Immature natural killer cell (primary cell): ENCODE data around the gene SLC22A1. TPM values are rescaled to one million over a fixed set of nuclear protein-coding genes. Genes with fewer than 3 reads are reported as not detected.
"Not testable (repeated sequence)": the region's sequence is repeated elsewhere in the genome, so short reads cannot be mapped to it uniquely, and the experiment has no call there.

Experiments
- DNase-seq, 3 donors: peaks; one replicate each; pipeline ENCODE4 v3.0.0; 2022; ENCODE audit warnings: mixed read lengths in 1 of 3
- H3K27ac Mint-ChIP-seq, 6 donors: one replicate each; pipeline ENCODE4 v1.8.0; 2020; ENCODE audit warnings: mixed read lengths in 6 of 6, mild to moderate bottlenecking in 5 of 6, inconsistent platforms in 4 of 6, moderate library complexity in 3 of 6
- H3K27me3 Mint-ChIP-seq, 3 donors: one replicate each; pipeline ENCODE4 v1.8.0; 2020 to 2021; ENCODE audit warnings: low read depth in 3 of 3, mild to moderate bottlenecking in 3 of 3, mixed read lengths in 3 of 3, moderate library complexity in 3 of 3, inconsistent platforms in 1 of 3
- H3K36me3 Mint-ChIP-seq, 3 donors: one replicate each; pipeline ENCODE4 v1.8.0; 2020; ENCODE audit warnings: mixed read lengths in 3 of 3, inconsistent platforms in 2 of 3, mild to moderate bottlenecking in 2 of 3
- H3K4me1 Mint-ChIP-seq, 2 donors: one replicate each; pipeline ENCODE4 v1.8.0; 2020; ENCODE audit warnings: inconsistent platforms in 2 of 2, mild to moderate bottlenecking in 2 of 2, mixed read lengths in 2 of 2, moderate library complexity in 1 of 2
- H3K4me3 Mint-ChIP-seq, 5 donors: one replicate each; pipeline ENCODE4 v1.8.0; 2020; ENCODE audit warnings: mild to moderate bottlenecking in 5 of 5, mixed read lengths in 5 of 5, inconsistent platforms in 3 of 5, moderate library complexity in 3 of 5
- H3K9me3 Mint-ChIP-seq, 6 donors: one replicate each; pipeline ENCODE4 v1.8.0; 2020; ENCODE audit warnings: mild to moderate bottlenecking in 6 of 6, mixed read lengths in 6 of 6, inconsistent platforms in 4 of 6, moderate library complexity in 3 of 6
- polyA plus RNA-seq, 3 donors: library from polyadenylated mRNA; unstranded; fragments of 300-500 nt; fragmentation: Illumina TruSeq; gene quantifications; one replicate each; pipeline ENCODE4 v1.2.3, GENCODE V29; 2021

Gene SLC22A1
- polyA plus RNA-seq, 3 donors from 2014 or later: 0.44 to 2.1 TPM; not detected in 1

DNA sequence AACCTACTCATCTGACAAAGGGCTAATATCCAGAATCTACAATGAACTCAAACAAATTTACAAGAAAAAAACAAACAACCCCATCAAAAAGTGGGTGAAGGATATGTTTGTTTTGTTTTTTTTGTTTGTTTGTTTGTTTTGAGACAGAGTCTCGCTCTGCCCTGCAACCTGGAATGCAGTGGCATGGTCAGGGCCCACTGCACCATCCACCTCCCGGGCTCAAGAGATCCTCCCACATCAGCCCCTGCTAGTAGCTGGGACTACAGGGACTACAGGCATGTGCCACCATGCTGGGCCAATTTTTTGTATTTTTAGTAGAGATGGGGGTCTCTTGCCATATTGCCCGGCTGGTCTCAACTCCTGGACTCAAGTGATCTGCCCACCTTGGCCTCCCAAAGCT is 44.3 kb downstream of the SLC22A1 start:
- not testable (repeated sequence) for H3K4me3 Mint-ChIP-seq

DNA sequence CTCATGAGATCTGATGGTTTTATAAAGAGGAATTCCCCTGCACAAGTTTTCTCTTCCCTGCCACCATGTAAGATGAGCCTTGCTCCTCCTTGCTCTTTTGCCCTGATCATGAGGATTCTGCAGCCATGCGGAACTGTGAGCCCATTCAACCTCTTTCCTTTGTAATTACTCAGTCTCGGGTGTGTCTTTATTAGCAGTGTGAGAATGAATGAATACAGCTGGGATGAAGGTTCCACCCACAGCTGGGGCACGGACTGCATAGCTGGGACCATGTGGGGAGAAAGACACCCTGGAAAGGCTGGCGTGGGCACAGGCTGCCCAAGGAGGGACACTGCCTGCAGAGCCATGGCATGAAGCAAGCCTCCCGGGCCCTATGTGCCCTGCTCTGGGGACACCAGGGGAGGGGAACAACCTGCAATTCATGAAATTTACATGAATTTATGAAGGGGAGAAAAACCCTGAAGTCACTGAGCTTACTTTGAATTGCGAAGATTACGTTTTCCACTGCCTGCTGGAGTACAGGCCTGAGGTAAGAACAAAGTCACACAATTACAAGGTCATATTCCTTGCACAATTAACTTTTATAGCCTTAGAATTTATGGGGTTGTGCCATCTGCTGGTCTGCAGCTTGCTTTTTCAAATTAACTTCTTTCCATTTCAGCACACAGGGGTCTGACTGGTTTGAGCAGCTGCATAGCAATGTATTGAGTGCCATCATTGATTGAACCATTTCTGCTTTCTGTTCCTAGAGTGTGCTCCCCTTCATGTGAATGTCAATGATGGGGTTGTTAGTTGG is 46.2 kb downstream of the SLC22A1 start:
- Mint-ChIP-seq H3K27ac (no peak overlapping the region), H3K4me3 (no peak overlapping the region), H3K36me3 (peaks cover 0 to 3% (median 0%) of the 10 kb centered on the region in 3 donors), H3K9me3 (peaks cover 2 to 5% (median 4%) of the 10 kb centered on the region in 6 donors), H3K4me1 (no peaks in the 10 kb centered on the region), H3K27me3 (peaks cover 4 to 6% (median 4%) of the 10 kb centered on the region in 3 donors)
- DNase-seq: no peak

More for the DNA sequence above, 44.3 kb downstream of the SLC22A1 start:
- not testable (repeated sequence) for DNase-seq, H3K27ac Mint-ChIP-seq, H3K27me3 Mint-ChIP-seq, H3K9me3 Mint-ChIP-seq, H3K4me1 Mint-ChIP-seq, H3K36me3 Mint-ChIP-seq

DNA sequence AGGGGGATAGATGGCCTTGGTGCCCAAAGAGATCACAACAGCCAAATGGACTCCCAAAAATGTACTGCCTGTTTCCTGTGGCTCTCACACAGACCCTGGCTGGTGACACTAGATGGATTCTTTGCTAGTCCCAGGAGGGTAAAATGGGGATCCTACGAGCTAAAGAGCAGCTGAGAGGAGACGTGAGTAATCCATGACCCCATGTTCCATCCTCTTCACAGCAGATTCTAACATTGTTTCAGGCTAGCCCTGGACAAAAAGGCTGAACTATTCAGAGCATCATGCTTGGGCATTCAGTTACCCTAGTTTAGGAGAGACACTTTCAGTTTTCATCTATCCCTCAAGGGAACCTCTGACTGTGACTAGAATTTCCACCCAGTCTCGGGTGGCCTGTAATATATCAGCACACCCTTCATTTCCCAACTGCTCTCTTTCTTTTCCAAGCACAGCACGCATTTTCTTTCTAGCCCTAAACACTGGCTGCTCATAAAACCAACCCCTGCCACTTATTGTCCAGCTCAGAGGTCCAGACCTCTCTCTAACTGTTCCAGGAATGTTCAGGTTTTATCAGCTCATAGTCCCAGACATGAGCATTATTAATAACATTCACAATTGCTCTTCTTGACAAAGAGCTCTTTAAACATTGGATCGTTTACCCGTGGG is 48.5 kb downstream of the SLC22A1 start:
- Mint-ChIP-seq H3K4me1 (no peaks in the 10 kb centered on the region), H3K27ac (no peak overlapping the region), H3K36me3 (peaks cover 0 to 3% (median 0%) of the 10 kb centered on the region in 3 donors), H3K27me3 (peaks cover 4% of the 10 kb centered on the region in 3 donors), H3K9me3 (peaks cover under 1 to 4% (median 2%) of the 10 kb centered on the region in 6 donors), H3K4me3 (no peak overlapping the region)
- DNase-seq: no peak

DNA sequence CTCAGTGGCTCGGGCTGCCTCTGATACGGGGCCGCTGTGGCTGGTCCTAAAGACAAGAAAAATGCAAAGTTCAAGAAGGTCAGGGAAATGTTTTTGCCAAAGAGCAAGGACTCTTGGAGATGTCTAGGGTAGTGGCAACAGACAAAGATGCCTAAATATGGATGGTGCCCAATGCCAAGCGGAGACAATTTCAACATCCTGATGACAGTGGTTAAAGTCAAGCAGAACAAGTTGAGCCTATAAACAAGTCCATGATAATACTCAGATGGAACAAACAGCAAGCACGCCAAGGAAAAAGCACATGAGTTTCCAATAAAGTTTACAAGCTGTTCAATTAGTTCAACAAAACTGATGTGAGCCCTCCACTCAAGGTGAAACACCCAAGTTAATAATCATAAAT is 51.1 kb downstream of the SLC22A1 start:
- Mint-ChIP-seq H3K36me3 (no peaks in the 10 kb centered on the region), H3K9me3 (peaks cover 0 to 2% (median 0%) of the 10 kb centered on the region in 6 donors), H3K27ac (no peak overlapping the region), H3K27me3 (peaks cover 2 to 4% (median 4%) of the 10 kb centered on the region in 3 donors), H3K4me1 (no peaks in the 10 kb centered on the region), H3K4me3 (no peak overlapping the region)
- DNase-seq: no peak

DNA sequence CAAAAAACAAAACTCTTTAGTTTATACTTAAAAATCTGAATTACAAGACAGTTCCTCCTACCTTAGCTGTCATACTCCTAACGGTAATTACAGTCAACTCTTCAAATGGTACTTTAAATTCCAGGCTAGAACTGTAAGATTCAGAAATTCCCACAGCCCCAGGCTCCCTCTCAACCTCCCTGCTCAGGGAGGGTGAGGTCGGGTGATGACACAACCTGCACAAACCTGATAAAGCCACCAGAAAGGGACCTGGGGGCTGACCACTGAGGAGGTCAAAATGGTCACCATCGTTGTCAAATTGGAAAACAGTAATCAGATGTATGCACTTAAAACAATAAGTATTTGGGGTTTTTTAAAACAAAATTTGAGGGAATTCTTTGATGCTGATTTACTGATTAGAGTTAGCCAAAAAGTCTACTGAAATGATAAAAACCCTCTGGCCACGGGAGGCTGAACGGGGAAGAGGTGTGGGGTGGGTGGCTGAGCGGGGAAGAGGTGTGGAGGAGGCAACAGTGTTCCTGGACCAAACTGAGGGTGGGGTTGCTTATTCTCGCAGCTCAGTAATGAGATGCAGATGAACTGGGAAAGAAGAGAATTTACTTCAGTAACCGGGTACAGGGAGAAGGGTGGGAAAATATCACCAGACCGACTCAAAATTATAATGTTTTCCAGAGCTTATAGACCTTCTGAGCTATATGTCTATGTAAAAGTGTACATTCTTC is 52.4 kb downstream of the SLC22A1 start:
- no peaks in the 10 kb centered on the region for H3K36me3 Mint-ChIP-seq
- peaks cover 4 to 7% (median 4%) of the 10 kb centered on the region in 3 donors for H3K27me3 Mint-ChIP-seq
- DNase-seq: no peak
- peaks cover 0 to 2% (median 0%) of the 10 kb centered on the region in 6 donors for H3K9me3 Mint-ChIP-seq
- no peak overlapping the region for H3K27ac Mint-ChIP-seq
- H3K4me3 Mint-ChIP-seq: no peak overlapping the region
- no peaks in the 10 kb centered on the region for H3K4me1 Mint-ChIP-seq

DNA sequence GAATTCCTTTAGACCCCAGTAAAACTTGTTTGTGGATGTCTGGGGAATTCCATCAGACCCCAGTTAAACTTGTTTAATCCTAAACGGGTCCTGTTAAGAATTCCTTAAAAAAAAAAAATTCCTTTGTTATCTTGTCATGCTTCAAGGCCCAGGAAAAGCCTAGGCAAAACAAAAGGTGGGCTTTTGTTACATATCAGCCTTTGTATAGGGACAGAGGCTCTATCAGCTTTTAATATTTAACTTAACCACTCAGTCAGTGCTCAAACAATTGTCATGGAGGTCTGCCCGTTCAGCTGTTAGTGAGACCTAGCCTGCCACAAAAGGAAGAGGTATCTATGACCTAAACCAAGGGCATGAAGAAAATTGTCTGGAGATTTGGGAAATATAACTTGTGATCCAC is 53.1 kb downstream of the SLC22A1 start:
- no peak for DNase-seq
- Mint-ChIP-seq H3K27ac (no peak overlapping the region), H3K9me3 (peaks cover 0 to 2% (median 0%) of the 10 kb centered on the region in 6 donors), H3K4me3 (no peak overlapping the region), H3K36me3 (no peaks in the 10 kb centered on the region), H3K27me3 (peaks cover 4 to 7% (median 4%) of the 10 kb centered on the region in 3 donors), H3K4me1 (no peaks in the 10 kb centered on the region)

DNA sequence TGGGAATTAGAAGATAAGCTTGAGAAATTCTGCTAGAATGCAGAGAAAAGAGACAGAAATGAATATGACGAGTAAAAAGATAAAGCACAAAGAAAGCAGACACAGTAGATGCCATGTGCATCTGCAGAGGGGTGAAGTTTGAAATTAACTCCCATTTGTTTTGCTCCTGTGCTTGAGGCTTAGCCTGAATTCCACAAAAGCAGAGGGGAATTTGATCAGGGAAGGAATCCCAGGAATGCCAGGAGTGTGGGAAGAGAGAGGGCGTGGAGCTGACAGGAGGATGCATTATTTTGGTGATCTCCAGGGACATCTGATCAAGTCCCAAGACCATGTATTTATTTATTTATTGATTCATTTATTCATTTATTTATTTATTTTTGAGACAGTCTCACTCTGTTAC is 55.6 kb downstream of the SLC22A1 start:
- no peak overlapping the region for H3K27ac Mint-ChIP-seq
- H3K36me3 Mint-ChIP-seq: no peaks in the 10 kb centered on the region
- no peak for DNase-seq
- no peaks in the 10 kb centered on the region for H3K4me1 Mint-ChIP-seq
- H3K27me3 Mint-ChIP-seq: peaks cover 0 to 6% (median 4%) of the 10 kb centered on the region in 3 donors
- no peak overlapping the region for H3K4me3 Mint-ChIP-seq
- peaks cover 0 to 2% (median 0%) of the 10 kb centered on the region in 6 donors for H3K9me3 Mint-ChIP-seq

DNA sequence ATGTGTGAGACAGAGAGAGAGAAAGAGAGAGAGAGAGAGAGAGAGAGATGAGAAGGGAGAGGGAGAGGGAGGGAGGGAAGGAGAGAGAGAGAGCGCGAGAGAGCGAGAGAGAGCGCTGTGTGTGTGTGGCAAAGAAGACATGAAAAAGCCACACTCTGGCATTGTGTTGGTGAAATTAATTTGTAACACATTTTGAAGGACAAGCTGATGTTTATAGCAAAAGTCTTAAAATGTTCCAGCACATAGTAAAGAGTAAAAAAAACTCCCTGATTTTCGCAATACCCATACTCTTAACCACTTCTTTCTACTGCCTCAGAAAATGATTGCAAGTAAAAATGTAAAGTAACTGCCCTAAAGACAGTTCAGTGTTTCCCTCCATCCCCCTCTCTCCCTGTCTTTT is 56.7 kb downstream of the SLC22A1 start:
- H3K4me1 Mint-ChIP-seq: no peaks in the 10 kb centered on the region
- H3K9me3 Mint-ChIP-seq: no peaks in the 10 kb centered on the region
- DNase-seq: no peak
- H3K4me3 Mint-ChIP-seq: no peak overlapping the region
- H3K27me3 Mint-ChIP-seq: peaks cover 0 to 6% (median 2%) of the 10 kb centered on the region in 3 donors
- no peaks in the 10 kb centered on the region for H3K36me3 Mint-ChIP-seq
- no peak overlapping the region for H3K27ac Mint-ChIP-seq

DNA sequence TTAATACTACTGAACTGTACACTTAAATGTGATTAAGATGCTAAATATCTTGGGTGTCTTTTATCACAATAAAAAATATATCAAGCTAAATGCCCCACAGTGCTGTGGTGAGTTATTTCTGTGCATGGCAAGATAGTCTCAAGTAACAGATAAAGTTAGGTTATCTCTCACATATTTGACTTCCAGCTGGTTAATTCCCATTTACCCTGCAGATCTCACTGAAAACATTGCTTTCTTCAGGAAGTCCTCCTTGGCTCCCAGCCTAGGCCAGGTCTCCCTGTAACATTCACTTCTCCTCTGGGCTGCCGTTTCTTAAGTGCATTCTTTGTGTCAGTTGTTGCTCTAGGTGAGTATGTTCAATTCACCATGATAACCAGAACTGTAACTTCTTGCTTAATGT is 59.1 kb downstream of the SLC22A1 start:
- H3K27ac Mint-ChIP-seq: no peak overlapping the region
- peaks cover 0 to 4% (median under 1%) of the 10 kb centered on the region in 6 donors for H3K9me3 Mint-ChIP-seq
- no peaks in the 10 kb centered on the region for H3K36me3 Mint-ChIP-seq

DNA sequence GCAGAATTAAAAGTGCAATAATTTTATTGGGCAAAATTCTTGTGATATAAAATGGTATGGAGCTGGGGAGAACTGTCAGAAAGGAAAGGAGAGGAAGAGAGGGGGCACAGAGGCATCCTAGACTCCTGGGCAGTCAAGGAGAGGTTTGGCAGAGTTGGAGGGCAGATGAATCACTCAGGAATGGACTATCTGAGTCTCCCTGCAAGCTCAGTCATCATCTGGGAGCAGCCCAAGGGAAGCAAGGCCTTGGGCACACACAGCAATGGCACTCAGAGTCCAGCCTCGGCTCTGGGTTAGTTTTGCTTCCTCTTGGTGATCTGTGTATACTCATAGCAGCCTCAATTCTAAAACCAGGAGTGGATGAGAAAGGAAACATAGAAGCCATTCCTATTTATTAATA is 67.2 kb downstream of the SLC22A1 start:
- Mint-ChIP-seq H3K27me3 (peaks cover 3 to 7% (median 5%) of the 10 kb centered on the region in 3 donors), H3K4me1 (no peaks in the 10 kb centered on the region), H3K36me3 (peaks cover 0 to 6% (median 0%) of the 10 kb centered on the region in 3 donors), H3K9me3 (peaks cover 18 to 36% (median 25%) of the 10 kb centered on the region in 6 donors), H3K4me3 (no peak overlapping the region), H3K27ac (no peak overlapping the region)
- DNase-seq: no peak

More for the DNA sequence above, 59.1 kb downstream of the SLC22A1 start:
- no peak for DNase-seq
- Mint-ChIP-seq H3K4me1 (no peaks in the 10 kb centered on the region), H3K27me3 (peaks cover 0 to 12% (median 2%) of the 10 kb centered on the region in 3 donors), H3K4me3 (no peak overlapping the region)

DNA sequence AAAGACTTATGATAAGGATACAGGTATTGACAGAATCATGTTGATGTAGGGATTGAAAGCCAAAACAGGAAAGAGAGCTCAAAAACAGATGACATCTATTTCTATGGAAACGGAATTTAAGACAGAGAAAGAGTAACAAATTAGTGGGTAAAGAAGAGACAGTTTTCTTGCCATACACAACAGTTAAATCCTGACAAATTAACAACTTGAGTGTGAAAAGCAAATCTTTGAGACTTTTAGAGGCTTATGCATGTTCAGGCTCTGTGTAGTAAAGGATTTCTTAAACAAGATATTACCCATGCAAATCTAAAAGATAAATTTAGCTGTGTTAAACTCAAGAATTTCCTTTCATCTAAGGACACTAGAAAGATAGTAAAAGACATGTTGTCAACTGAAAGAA is 68.5 kb downstream of the SLC22A1 start:
- H3K4me3 Mint-ChIP-seq: no peak overlapping the region
- no peak for DNase-seq
- peaks cover 0 to 6% (median 0%) of the 10 kb centered on the region in 3 donors for H3K36me3 Mint-ChIP-seq
- peaks cover 3 to 7% (median 6%) of the 10 kb centered on the region in 3 donors for H3K27me3 Mint-ChIP-seq
- no peaks in the 10 kb centered on the region for H3K4me1 Mint-ChIP-seq
- H3K9me3 Mint-ChIP-seq: peaks cover 26 to 48% (median 37%) of the 10 kb centered on the region in 6 donors
- no peak overlapping the region for H3K27ac Mint-ChIP-seq

DNA sequence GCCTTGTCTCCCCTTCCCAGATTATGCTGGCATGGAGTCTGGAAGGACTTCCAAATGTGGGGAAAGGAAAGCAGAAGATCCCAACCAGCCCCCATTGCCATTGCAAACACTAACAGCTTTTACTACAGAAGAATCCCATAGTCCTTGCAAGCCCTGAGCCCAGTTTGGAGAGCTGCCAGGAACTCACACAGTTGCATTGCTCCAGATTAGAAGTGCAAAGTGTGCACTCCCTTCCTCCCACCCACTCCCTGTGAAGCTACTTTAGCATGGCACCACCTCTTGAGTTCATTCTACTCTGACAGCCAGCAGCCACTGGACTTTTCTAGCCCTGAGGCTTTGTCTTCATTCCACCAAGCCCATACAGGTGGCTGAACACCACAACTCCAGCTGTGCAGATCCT is 69.4 kb downstream of the SLC22A1 start:
- Mint-ChIP-seq H3K27ac (no peak overlapping the region), H3K4me3 (no peak overlapping the region), H3K27me3 (peaks cover 3 to 7% (median 6%) of the 10 kb centered on the region in 3 donors), H3K4me1 (no peaks in the 10 kb centered on the region), H3K9me3 (peaks cover 27 to 56% (median 41%) of the 10 kb centered on the region in 6 donors), H3K36me3 (peaks cover 0 to 6% (median 0%) of the 10 kb centered on the region in 3 donors)
- no peak for DNase-seq

DNA sequence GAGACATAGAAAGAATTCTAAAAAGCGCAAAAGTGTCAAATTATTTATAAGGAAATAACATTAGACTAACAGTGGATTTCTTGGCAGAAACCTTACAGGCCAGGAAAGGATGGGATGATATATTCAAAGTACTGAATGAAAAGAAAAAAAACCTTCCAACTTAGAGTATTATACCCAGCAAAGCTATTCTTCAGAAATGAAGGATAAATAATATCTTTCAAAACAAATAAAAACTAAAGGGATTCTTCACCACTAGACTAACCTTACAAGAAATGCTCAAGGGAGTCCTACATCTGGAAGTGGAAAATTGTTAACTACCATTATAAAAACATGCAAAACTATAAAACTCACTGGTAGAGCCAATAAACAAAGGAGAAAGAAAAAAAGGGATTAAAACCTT is 71.2 kb downstream of the SLC22A1 start:
- Mint-ChIP-seq H3K27ac (no peak overlapping the region), H3K9me3 (peaks cover 27 to 61% (median 37%) of the 10 kb centered on the region in 6 donors), H3K27me3 (peaks cover 2 to 8% (median 6%) of the 10 kb centered on the region in 3 donors), H3K36me3 (peaks cover 0 to 6% (median 0%) of the 10 kb centered on the region in 3 donors), H3K4me3 (no peak overlapping the region), H3K4me1 (no peaks in the 10 kb centered on the region)
- DNase-seq: no peak
